ENCODE results near the gene PNMA5. TPM values are rescaled to one million over a fixed set of nuclear protein-coding genes. Genes with fewer than 3 reads are reported as not detected.
"Not testable (repeated sequence)": the region's sequence is repeated elsewhere in the genome, so short reads cannot be mapped to it uniquely, and the experiment has no call there.

Gene PNMA5
- not detected in 2 replicates for total RNA-seq (2014; rRNA removed; shearing (Covaris generic); ENCODE audit: low replicate concordance)

GRCh38 chrX:152993933-152994332 is at the start of gene PNMA5:
Gene PNMA5 (minus strand): TSS chrX:152994116. CDS start chrX:152991598, 2,518 bp downstream.
- Histone ChIP-seq H3K27me3 (no peaks in the 10 kb centered on the region), H3K36me3 (no peaks in the 10 kb centered on the region), H3K9me3 (no peaks in the 10 kb centered on the region), H3K4me3 (no peak within 1 kb of the TSS)
- DNase-seq: no peak

- DNase-seq: peak; percentile 53
- H3K9me3 ChIP-seq: no peaks in the 10 kb centered on the region
- H3K27me3 ChIP-seq: no peaks in the 10 kb centered on the region
- no peaks in the 10 kb centered on the region for H3K36me3 ChIP-seq
- H3K4me3 ChIP-seq: peak overlapping the region; percentile 18; the same call in 1 of the 2 replicates
These were observed 38.6 kb upstream of the PNMA5 start for GRCh38 chrX:153032397-153033118.

- Histone ChIP-seq H3K4me3 (no peak overlapping the region), H3K9me3 (no peaks in the 10 kb centered on the region), H3K36me3 (no peaks in the 10 kb centered on the region), H3K27me3 (no peaks in the 10 kb centered on the region)
- DNase-seq: no peak
These were observed 36.9 kb upstream of the PNMA5 start for GRCh38 chrX:153030801-153031200.

GRCh38 chrX:153029875-153030274 is 36.0 kb upstream of the PNMA5 start:
- Histone ChIP-seq H3K36me3 (no peaks in the 10 kb centered on the region), H3K4me3 (no peak overlapping the region), H3K27me3 (no peaks in the 10 kb centered on the region), H3K9me3 (no peaks in the 10 kb centered on the region)
- no peak for DNase-seq

GRCh38 chrX:153029162-153029561 is 35.2 kb upstream of the PNMA5 start:
- Histone ChIP-seq H3K4me3 (no peak overlapping the region), H3K27me3 (no peaks in the 10 kb centered on the region), H3K36me3 (no peaks in the 10 kb centered on the region), H3K9me3 (no peaks in the 10 kb centered on the region)
- no peak for DNase-seq

GRCh38 chrX:153028487-153028886 is 34.6 kb upstream of the PNMA5 start:
- not testable (repeated sequence) for H3K9me3 ChIP-seq, DNase-seq, H3K36me3 ChIP-seq, H3K27me3 ChIP-seq, H3K4me3 ChIP-seq

- H3K27me3 ChIP-seq, H3K36me3 ChIP-seq, H3K4me3 ChIP-seq, H3K9me3 ChIP-seq, DNase-seq: not testable (repeated sequence)
These were observed 32.6 kb upstream of the PNMA5 start for GRCh38 chrX:153026501-153026900.

- H3K27me3 ChIP-seq: no peaks in the 10 kb centered on the region; the same call in 1 of the 2 replicates
- no peaks in the 10 kb centered on the region for H3K9me3 ChIP-seq
- H3K4me3 ChIP-seq: no peak overlapping the region
- H3K36me3 ChIP-seq: no peaks in the 10 kb centered on the region
- no peak for DNase-seq
These were observed 25.2 kb upstream of the PNMA5 start for GRCh38 chrX:153019166-153019565.

- DNase-seq, H3K9me3 ChIP-seq, H3K4me3 ChIP-seq, H3K36me3 ChIP-seq, H3K27me3 ChIP-seq: not testable (repeated sequence)
These were observed 23.3 kb upstream of the PNMA5 start for GRCh38 chrX:153017174-153017573.

- Histone ChIP-seq H3K36me3 (no peaks in the 10 kb centered on the region), H3K4me3 (no peak overlapping the region), H3K9me3 (no peaks in the 10 kb centered on the region)
These were observed 10.9 kb upstream of the PNMA5 start for GRCh38 chrX:153004780-153005179.

GRCh38 chrX:153003981-153004380 is 10.1 kb upstream of the PNMA5 start:
- H3K4me3 ChIP-seq: no peak overlapping the region
- no peaks in the 10 kb centered on the region for H3K36me3 ChIP-seq
- H3K9me3 ChIP-seq: no peaks in the 10 kb centered on the region
- H3K27me3 ChIP-seq: no peaks in the 10 kb centered on the region
- no peak for DNase-seq

More at GRCh38 chrX:153004780-153005179, 10.9 kb upstream of the PNMA5 start:
- DNase-seq: no peak
- H3K27me3 ChIP-seq: no peaks in the 10 kb centered on the region

- not testable (repeated sequence) for H3K27me3 ChIP-seq, H3K4me3 ChIP-seq, H3K36me3 ChIP-seq, DNase-seq, H3K9me3 ChIP-seq
These were observed 8.3 kb upstream of the PNMA5 start for GRCh38 chrX:153002182-153002581.

GRCh38 chrX:152997337-152997736 is 3.4 kb upstream of the PNMA5 start:
- Histone ChIP-seq H3K4me3 (no peak overlapping the region), H3K36me3 (no peaks in the 10 kb centered on the region), H3K9me3 (no peaks in the 10 kb centered on the region), H3K27me3 (no peaks in the 10 kb centered on the region)
- no peak for DNase-seq

GRCh38 chrX:152992115-152992514 is 1.8 kb downstream of the PNMA5 start:
- H3K9me3 ChIP-seq: no peaks in the 10 kb centered on the region
- no peaks in the 10 kb centered on the region for H3K36me3 ChIP-seq
- DNase-seq: no peak
- H3K27me3 ChIP-seq: no peaks in the 10 kb centered on the region
- H3K4me3 ChIP-seq: no peak overlapping the region

GRCh38 chrX:152991123-152991522 is 2.8 kb downstream of the PNMA5 start:
- H3K27me3 ChIP-seq: no peaks in the 10 kb centered on the region

GRCh38 chrX:152989292-152989658 is 4.6 kb downstream of the PNMA5 start:
- H3K36me3 ChIP-seq: no peaks in the 10 kb centered on the region
- no peak for DNase-seq
- H3K4me3 ChIP-seq: no peak overlapping the region
- no peaks in the 10 kb centered on the region for H3K9me3 ChIP-seq
- H3K27me3 ChIP-seq: no peaks in the 10 kb centered on the region

More at GRCh38 chrX:152991123-152991522, 2.8 kb downstream of the PNMA5 start:
- no peaks in the 10 kb centered on the region for H3K36me3 ChIP-seq
- no peak for DNase-seq
- H3K4me3 ChIP-seq: no peak overlapping the region
- H3K9me3 ChIP-seq: no peaks in the 10 kb centered on the region

GRCh38 chrX:152988536-152989291 is 5.2 kb downstream of the PNMA5 start:
- no peak for DNase-seq
- Histone ChIP-seq H3K9me3 (no peaks in the 10 kb centered on the region), H3K36me3 (no peaks in the 10 kb centered on the region), H3K27me3 (no peaks in the 10 kb centered on the region), H3K4me3 (no peak overlapping the region)

- no peaks in the 10 kb centered on the region for H3K36me3 ChIP-seq
- H3K4me3 ChIP-seq: no peak overlapping the region
- DNase-seq: no peak
- H3K9me3 ChIP-seq: no peaks in the 10 kb centered on the region
- H3K27me3 ChIP-seq: no peaks in the 10 kb centered on the region
These were observed 6.1 kb downstream of the PNMA5 start for GRCh38 chrX:152987801-152988200.
